Activated CD8-positive, alpha-beta memory T cell treated with anti-CD3 and anti-CD28 coated beads, Interleukin-2, amount 50 U/mL, for 4 hours (primary cell): Measurements from ENCODE around the gene EPHB3.
"Not testable (repeated sequence)": the region's sequence is repeated elsewhere in the genome, so short reads cannot be mapped to it uniquely, and the experiment has no call there.

Experiments
- DNase-seq: peaks from one replicate; pipeline ENCODE4 v3.0.0-alpha.2; 2020

EPHB3 gene

DNA sequence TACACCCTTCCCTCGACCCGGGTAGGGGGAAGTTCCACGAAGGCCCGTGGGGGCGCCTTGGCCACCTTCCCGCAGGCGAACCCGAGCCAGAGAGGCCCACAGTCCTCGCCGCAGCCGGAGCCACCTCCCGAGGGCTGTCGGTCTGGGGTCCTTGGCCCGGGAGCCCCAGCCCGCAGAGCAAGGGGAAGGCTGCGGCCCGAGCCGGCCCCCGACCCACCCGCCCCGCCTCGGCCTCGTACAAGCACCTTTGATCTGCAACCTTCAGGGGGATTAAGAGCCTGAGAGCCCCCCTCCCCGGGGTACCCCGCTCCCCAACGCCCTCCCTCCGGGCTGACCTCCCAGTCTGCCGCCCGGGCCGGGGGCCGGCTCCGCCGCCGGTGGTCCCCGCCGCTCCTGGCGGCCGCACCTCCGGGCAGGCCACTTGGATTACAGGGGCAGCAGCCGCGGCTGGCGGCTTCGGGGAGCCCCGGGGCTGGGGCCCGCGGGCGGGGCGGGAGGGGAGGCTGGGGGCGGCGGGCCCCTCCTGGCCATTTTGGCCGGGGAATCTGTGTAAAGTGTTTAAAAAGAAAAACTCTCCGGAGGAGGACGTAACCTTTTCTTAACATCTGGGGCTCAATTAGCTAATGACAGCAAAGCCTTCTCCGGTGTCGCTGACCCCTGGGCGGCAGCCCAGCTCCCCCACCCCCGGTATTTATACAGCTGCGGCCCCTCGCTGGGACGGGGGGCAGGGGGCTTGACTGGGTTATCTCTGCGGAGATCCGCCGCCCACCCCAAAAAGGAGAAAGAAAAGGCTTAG, 40.2 kb downstream of the EPHB3 start:
- no peak for DNase-seq

DNA sequence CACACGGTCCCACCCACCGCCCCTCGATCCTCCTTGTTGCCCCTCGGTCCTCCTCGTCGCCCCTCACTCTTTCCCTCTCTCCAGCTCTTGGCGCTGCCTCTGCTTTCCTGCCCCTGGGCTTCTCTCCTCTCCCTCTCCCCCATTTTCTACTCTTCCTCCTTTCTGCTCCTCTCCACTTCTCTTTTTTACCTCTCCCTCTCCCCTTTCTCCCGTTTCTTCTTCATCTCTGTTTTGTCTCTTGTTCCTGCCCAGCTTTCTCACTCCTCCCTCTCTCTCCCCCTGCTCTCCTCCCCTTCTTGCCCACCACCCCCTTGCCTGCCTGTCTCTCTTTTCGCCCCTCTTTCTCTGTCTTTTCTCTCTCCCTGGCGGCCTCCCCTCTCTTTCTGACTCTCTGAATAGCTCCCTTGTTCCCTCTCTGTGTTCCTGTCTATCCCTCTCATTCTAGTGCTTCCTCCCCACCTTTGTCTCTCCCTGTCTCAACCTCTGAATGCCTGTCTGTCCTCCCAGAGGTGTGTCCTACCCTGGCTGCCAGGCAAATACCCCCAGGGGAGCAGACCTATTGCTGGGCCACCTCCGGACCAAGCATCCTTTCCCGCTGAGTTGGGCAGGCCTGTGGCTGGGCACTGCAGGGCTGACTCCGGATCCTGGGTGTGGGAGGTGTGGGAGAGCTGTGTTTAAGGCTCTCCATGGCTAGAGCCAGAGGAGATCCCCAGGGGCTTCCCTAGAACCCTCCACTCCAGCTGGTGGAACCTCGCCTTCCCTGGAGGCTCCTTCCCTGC, 41.0 kb downstream of the EPHB3 start:
- no peak for DNase-seq

DNA sequence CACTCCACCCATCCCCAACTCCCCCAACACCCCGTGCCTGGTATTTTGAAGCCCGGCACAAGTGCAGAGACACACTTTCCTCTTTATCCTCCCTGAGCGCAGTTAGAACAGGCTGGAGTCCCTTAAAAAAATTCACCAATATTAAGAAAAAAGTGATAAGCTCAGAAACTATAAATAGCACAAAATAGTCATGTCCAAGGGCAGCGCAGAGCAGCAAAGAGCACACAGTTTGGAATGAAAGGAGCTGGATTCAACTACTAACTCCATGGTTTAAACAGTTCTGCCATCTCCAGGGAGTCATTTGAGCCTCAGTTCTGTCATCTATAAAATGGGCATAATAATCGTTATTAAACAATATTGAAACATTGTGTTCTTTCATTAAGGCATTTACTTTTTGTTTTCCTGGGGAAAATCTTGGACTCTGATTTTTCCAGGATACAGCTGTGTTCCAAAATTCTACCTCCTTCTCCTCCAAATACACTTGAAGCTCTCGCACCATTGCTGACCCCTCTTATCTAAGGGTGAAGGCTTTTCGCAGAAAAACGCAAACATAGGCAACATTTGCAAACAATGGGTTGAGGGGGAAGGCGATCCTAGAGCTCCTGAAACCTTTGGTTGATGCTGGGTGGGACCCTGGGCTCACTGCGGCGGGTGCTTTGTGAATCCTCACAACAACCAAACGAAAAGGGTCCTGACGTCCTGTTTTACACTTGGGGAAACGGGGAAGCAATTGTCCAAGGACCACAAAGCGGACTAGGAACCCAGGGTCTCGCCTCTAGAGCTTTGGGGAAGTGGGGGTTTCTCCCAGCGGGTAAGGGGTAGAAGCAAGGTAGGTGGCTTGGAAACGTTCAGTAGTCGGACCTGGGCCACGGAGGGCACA, 41.8 kb downstream of the EPHB3 start:
- no peak for DNase-seq

DNA sequence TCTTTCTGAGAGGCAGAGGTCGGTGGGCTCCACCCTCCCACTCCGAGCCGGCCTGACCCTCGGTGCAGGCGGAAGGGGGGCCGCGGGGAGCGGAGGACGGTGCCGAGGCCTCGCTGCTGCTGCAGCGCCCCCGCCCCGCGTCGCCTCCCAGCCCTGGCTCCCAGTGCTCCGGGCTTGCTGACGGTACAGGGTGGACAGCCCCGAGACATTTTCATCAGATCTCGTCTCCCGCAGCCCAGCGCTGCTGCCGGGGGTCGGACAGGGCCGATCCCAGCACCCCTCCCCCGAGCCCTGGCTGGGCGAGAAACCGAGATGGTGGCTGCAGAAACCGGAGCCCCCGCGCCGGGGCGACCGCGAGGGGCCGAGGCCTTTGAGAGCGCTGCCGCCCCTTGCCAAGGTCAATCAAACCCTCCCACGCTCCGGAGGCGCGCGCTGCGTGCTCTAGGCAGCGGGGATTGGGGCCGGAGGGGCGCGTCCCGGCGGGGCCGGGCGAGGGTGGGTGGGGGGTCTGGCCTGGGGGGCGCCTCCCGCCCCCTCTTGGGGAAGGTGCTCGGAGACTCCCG, 42.5 kb downstream of the EPHB3 start:
- DNase-seq, result no peak

DNA sequence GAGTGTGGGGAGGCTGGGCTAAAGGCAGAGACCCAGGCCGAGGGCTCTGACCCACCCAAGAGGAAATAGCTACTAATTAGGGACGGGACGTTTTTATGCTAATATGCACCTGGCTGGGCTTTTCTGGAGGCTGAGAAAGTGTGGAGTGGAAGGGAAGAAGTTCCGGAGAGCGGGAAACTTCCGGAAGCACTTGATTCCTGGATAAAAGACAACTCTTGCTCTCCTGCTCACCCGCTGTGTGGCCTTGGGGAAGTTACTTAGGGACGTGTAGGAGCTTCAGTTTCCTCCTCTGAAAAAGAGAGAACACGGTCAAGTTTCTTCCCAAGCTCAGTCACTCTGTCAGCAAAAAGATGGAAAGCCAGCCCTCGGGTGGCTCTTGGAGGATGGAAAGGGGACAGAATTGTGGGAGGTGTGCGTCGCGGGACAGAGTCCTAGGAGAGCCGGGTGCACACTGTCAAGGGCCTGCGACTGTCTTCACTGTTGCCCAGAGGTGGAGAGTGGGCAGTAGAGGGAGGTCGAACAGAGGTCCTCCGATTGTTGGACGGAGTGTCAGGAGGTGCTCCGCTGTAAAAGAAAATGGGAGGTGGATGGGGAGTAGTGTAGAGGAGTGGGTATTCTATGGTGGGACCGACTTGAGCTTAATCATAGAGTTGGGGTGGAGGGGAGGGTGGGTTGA, 43.2 kb downstream of the EPHB3 start:
- no peak for DNase-seq

DNA sequence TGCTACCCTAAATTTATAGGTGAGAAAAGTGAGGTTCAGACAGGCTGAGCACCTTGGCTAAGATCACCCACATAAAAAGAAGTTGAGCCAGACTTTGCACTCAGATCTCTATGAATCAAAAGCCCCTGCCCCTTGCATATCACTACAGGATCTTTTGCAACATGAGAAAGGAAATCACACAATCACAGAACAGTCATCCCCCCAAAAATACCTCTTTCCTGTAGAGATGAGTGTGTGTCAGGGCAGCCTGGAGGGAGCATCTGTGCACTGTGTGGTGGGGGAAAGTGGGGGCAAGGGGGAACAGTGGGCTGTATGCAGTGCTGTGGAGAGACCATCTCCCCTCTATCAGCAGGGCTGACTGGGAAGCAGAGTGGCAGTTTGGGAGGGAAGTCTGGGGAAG, 46.6 kb downstream of the EPHB3 start:
- no peak for DNase-seq

DNA sequence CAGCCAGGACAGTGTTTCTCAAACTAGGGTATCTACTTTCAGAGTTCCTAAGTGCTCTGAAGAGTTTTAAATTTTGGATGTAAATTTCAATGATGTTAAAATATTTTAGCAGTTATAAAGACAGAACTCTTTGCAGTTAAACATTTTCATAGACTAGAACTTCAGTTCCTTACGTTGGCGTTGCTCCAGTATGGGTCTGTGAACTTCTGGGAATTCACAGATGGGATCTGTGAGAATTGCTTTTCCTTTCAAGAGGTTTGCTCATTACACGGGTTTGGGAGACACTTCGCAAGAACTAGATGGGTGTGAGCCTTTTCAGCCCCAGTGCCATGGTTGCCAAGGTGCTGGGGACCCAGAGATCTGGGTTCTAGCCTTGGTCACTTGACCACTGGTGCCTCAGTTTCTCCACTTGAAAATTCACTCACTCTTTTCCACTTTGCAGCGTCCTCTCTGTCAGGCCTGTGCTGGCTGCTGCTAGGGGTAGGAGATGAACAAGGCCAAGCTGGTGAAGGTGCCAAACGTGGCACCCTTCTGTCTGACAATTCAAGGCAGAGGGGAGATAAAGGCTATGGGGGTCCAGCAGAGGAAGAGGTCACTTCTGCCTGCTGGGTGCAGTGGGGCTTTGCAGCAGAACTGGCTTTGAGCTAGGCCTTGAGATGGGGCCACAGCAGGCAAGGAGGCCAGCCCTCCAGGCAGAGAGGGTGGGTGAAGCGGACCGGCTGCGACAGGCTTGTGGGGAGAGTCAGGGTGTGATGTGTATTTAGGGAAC, 48.1 kb downstream of the EPHB3 start:
- no peak for DNase-seq

DNA sequence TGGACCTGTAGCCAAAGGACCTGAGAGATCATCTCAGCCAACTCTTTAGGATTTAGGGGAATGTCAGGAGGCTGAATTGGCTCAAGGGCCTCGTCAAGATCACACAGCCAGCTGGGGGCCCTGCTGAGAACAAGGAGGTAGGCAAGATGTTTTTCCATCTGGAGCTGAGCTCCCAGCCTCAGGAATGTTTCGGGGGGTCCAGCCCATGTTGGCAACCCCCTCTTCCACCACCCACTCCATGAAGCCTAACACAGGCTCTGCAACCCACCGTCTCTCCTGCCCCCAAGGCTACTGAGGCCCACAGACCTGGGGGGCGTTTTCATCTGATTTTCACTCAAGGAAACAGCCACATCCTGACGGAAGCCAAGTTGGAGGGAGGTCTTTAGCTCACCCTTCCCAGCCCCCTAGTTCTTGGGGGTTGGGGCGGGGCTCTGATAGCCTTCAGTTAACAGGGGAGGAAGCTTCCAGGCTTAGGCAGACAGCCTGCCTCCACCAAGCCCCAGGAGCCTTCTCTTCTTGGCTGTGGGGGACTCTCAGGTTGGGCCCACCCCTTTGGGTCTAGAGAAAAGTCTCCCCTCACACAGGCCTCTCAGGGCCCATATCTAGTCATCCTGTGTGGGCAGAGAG, 48.8 kb downstream of the EPHB3 start:
- no peak for DNase-seq

DNA sequence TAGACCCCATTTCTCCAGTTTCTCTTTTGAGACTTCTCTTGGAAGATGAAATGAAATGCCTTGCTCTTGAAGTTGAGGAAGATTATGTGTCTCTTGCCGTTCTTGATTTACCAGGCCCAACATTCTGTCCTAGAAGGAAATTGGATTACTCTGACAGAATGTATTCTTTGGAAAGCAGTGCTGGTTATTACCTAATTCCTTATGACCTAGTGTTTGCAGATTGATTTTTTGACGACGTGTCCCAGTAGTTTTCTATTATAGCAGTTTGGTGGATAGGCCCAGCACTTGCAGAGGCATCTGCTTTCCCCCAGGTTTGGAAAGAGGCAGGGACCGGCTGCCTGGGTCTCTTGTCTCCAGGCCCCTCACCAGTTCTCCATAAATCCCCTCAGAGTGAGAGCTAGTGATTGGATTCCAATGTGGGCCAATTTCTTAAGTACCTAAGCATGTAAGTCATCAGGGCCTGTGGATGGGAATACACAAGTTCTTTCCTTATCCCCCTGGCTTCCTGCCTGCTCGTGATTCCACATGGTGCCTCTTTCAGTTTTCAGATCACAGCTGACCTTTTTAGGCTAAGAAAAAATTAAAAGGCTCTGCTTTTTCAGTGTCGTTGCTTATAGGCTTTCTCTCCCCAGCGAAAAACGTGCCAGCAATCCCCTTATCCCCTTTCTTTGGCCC, 50.2 kb downstream of the EPHB3 start:
- no peak for DNase-seq

DNA sequence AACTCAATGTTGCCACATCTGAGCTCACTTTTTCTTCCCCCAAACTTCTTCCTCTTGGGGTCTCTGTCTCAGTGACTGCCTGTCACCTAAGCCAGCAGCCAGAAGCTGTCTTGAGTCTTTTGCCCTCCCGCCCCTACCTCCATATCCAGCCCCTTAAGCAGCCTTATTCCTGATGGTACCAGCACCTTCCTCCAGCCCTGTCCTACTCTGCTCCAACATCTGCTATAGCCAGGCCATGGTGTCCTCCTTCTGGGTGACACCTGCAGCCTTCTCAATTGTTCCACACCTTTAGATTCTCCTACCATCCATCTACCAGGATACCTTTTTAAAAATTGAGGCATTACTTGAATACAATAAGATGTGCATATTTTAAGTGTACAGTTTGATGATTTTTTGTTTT, 53.8 kb downstream of the EPHB3 start:
- no peak for DNase-seq

DNA sequence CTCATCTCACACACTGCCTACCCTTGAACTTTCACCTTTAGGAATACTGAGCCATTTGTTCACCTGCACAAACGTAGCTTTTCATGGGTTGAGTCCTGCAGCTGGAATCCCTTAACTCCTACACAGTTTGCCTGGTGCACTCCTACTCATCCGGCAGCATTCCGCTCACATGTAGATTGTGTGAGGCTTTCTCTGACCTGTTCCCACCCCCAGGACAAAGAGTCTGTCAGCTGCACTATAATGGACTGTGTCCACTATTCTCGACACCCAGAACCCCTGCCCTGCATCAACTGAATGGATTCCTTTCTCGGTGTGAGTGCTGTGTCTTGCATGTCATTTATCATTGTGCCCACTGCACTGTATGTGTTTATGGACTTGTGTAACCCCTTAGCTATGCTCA, 54.9 kb downstream of the EPHB3 start:
- DNase-seq, result no peak

DNA sequence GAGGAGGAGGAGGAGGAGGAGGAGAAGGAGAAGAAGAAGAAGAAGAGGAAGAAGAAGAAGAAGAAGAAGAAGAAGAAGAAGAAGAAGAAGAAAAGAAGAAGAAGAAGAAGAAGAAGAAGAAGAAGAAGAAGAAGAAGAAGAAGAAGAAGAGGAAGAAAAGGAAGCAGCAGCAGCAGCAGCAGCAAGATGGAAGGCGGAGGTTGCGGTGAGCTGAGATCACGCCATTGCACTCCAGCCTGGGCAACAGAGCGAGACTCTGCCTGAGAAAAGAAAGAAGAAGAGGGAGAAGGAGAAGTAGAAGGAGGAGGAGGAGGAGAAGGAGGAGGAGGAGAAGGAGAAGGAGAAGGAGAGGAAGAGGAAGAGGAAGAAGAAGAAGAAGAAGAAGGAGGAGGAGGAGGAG, 55.7 kb downstream of the EPHB3 start:
- DNase-seq, result not testable (repeated sequence)

DNA sequence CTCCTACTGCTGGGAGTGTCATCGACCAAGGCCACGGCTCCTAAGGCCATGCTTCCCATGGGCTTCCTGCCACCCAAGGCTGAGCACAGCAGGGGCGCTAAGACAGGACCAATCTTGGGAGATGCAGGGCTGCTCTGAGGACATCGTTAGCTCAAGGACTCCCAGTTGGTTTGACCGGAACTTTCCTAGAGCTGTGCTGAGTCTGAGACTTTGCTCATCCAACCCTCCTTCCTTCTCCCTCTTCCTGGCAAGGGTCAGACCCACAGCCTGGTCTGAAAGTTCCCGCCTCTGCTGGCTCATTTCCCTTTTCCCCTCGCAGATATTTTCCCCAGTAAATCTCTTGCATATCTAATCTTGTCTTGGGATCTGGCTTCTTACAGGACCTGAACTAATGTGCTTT, 57.2 kb downstream of the EPHB3 start:
- DNase-seq, result no peak

DNA sequence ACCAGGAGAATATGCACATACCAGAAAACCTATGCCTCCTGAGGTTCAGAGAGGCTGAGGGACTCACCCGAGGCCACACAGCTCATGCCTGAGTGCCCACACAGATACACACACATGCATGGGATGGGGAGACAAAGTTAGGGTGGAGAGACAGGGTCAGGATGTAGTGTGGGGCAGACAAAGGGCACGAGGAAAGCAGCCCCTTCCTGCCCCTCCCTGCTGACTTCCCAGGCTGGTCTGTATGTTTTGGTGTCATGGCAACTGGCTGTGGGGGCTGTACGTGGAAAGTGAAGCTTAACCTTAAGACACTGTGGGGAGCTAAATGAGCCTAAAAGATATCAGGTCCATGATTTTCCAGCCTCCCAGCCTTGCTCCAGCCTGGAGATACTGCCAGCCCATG, 57.8 kb downstream of the EPHB3 start:
- no peak for DNase-seq

DNA sequence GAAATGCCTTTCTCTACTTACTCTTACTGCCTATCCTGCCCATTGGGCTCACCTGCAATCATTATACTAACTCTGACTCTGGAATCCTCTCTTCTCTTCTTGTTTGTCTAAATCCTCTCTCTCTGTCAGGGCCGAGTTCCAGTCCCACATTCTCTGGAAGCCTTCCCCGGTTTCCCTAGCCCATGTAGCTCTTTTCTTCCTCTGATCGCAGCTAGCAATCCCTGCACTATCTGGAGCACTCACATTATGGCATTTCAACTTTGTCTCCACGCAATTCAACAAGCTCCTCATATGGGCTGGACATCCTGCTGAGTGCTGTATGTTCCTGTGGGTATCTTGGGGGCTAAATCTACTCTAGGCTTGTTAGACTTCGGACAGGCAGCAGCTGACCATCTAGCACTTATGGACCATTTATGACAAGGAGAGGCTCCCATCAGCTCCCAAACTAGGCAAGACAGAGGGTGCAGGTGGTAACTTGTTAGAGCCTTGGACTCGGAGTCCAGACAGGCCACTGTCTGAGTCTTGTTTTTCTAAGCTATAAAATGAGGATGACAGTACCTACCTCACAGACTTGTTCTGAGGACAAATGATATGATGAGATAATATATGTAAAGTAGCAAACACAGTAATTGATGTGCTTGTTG, 58.3 kb downstream of the EPHB3 start:
- DNase-seq, result no peak

DNA sequence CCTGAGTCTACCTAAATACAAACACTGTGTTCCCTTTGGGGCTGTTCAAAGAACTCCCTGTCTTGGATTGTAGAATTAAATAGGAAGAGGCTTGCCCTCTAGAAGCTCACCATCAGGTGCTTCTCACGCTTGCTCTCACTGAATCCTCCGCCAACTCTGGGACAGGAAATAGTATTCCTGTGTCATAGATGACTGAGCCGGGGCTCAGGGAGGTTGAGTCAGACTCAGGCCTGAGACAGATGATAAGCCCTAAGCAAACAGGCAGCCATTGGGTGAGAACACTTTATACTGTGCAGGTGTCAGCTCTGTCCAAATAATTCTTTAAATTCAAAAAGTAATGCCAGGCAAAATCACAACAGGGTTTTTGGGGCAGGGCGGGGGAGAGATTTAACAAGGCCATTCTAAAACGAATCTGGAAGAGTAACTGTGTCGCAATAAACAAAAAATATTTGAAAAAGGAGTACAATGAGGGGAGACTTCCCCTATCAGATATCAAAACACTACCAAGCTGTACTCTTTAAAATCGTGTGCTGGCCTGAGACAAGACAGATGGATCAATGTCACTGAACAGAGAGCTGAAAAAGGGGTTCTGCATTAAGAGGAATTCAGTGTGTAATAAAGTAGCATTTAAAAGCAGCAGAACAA, 59.0 kb downstream of the EPHB3 start:
- no peak for DNase-seq

DNA sequence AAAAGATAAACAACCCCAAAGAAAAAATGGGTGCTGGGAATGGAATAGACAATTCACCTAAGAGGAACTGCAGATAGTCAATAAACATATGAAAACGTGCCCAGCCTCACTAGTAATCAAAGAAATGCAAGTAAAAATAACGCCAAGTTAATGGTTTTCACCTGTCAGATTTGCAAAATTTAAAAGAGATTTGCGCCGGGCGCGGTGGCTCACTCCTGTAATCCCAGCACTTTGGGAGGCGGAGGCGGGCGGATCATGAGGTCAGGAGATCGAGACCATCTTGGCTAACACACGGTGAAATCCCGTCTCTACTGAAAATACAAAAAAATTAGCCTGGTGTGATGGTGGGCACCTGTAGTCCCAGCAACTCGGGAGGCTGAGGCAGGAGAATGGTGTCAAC, 60.6 kb downstream of the EPHB3 start:
- not testable (repeated sequence) for DNase-seq

DNA sequence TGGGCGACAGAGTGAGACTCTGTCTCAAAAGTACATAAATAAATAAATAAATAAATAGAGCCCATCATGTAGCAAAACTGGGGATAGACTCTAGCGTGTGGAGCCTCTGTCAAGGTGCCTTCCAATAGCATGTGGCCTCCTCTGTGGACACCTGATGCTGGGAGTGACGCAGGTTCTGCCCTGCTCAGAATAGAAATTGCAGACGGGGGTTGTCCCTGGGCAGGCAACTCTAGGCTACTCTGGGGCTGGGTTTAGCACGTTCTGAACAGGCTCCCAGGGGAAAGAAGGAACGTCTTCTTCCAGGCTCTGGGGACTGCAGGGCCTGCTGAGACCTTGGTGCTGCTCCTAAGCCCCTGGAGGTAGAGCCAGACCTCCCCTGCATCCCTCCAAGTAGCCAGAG, 65.3 kb downstream of the EPHB3 start:
- DNase-seq, result no peak

DNA sequence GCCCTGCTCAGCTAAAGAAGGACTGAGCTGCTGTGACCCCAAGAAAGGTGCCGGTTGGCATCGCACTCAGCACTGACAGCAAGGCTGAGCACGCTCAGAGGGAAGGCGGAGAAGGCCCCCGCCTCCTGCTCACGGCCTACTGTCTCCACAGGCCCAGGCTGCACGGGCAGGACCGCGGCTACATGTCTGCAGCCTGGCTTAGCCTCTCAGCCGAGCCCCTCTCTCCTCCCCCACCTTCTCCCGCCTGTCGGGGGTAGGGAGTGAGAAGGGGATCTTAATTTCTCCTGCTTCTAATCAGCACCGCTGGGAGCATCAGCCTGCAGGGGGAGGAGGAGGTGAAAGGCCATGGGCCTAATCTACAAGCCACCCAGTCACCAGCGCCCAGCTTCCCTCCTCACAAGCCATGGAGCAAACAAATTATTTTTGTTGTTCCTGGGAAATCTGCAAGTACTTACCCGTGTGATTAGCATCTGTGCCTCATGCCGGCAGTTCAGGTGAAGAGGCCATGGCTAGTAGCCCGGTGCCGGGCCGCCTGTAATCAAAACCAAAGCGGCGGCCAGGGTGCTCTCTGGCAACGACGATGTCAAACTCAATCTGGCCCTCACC, 68.1 kb downstream of the EPHB3 start:
- DNase-seq, result no peak
